GM19240 (cell line): ENCODE data around the gene GYG2.
"Not testable (repeated sequence)": the region's sequence is repeated elsewhere in the genome, so short reads cannot be mapped to it uniquely, and the experiment has no call there.

Source experiments
- DNase-seq: peaks from one replicate; pipeline ENCODE4 v3.0.0; 2011; ENCODE audit warnings: low spot score; ENCODE audit not compliant: insufficient read length

GYG2 gene

DNA sequence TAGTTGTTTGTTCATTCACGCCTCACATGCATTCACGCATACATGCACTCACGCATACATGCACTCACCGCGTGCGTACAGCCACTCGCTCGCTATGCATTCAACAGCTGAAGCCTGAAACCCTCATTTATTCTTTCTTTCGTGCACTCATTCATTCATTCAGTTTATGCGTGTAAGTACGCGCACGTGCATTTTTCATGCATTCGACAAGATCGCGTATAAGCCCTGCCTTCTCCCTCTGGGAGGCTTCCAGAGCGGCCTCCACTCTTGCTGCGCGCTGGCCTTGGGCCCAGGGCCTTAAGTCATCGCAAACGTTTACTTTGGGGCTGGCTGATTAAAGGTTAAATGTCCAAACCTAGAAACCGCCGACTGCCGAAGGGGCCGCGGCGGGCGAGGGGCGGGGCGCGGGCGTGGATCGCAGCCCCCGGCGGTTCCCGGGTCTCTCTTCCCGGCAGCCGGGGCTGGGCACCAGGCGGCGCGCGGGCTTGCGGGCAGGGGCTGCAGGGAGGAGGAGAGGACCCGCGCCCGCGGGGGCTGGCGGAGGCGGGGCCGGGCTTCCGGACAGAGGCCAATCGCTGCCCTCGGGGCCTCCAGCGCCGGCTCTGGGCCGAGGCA is at the start of gene GYG2:
GYG2 (plus strand) TSS at position 587 of the 615 bp plus-strand sequence. CDS start 1,259 bp downstream, outside the sequence.
- DNase-seq = no peak

GRCh38 chrX:2780472-2781225 is 48.1 kb upstream of the GYG2 start:
- not testable (repeated sequence) for DNase-seq

DNA sequence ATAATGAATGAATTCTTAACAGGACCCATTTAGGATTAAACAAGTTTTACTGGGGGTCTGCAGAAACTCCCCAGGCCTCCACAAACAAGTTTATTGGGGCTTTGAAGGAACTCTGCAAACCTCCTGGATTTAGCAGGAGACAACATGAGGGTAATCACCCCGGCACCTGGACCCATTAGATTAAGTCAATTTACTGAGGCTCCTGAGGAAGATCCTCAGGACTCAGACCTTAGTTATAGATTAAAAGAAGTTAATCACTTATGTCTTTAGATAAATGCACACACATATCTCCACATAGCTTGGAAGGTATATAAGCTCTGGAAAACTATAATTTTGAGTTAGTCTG is 47.5 kb upstream of the GYG2 start:
- no peak for DNase-seq

DNA sequence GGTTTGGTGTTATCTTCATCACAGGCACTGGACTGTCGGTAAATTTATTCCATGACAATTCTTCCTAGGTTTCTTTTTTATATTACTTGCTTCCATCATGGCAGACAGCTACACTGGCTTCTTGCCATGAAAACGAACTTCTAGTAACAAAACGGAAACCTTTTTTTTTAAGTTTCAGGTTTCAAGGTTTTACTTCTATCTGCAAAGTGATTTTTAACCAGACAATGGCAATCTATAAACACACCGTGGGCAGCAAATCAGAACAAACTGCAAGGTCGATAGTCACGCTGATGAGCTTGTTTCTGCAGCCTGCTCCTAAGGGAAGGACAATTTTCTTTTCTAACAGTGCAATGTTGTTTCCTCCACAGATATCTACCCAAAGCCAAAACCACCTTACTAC is 47.0 kb upstream of the GYG2 start:
- no peak for DNase-seq

- no peak for DNase-seq
These were observed 46.6 kb upstream of the GYG2 start for GRCh38 chrX:2782171-2782570.

GRCh38 chrX:2782778-2783177 is 46.0 kb upstream of the GYG2 start:
- DNase-seq = no peak

GRCh38 chrX:2784026-2784425 is 44.7 kb upstream of the GYG2 start:
- no peak for DNase-seq

- no peak for DNase-seq
These were observed 43.2 kb upstream of the GYG2 start for GRCh38 chrX:2785538-2785937.

- no peak for DNase-seq
These were observed 39.8 kb upstream of the GYG2 start for GRCh38 chrX:2788980-2789379.

DNA sequence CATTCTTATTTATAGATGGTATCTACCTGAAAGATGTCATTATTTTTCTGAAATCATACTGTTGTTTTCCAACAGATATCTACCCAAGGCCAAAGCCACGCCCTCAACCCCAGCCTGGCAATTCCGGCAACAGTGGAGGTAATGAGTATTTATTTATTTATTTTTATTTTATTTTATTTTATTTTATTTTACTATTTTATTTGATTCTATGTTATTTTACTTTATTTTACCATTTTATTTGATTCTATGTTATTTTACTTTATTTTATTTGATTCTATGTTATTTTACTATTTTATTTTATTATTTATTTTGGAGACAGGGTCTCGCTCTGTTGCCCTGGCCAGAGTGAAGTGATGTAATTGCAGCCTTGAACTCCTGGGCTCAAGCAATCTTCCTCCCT is 39.2 kb upstream of the GYG2 start:
- DNase-seq = no peak

DNA sequence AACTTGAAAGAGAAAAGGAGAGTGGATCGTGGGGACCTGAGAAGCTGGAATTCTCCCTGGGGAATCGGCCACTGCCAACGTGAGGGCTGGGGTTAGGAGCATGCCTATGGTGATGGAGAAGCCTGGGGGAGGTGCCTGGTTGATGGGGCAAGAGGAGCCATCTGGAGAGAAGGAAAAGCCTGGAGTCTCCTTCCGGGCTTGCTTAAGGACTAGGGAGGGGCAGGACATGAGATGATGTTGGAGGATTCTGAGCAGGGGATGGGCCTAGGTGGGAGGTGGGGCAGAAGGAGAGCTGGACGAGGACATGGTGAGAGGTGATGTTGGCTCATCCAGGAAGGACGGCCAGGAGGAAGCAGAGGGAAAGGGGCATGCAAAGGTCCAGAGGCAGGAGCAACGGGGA is 35.0 kb upstream of the GYG2 start:
- DNase-seq = no peak

GRCh38 chrX:2794336-2794735 is 34.4 kb upstream of the GYG2 start:
- DNase-seq = no peak

DNA sequence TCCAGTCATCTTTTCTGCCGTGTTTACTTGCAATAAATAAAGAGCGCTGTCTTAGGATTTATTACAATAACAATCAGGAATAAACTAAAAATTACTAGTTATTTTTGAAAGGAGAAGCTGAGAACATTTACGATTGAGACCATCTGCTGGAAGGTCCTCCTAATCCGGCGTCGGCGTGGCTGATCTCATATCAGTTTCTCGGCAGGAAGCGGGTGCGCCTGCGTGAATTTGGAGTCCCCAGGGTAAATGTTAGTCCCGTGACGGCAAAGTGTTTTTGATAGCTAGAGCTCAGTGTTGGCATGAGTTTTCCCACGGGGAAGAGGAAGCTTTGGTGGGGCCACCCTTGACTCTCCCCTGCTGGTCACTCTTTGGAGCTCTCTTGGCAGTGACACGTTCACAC is 31.9 kb upstream of the GYG2 start:
- DNase-seq = not testable (repeated sequence)

DNA sequence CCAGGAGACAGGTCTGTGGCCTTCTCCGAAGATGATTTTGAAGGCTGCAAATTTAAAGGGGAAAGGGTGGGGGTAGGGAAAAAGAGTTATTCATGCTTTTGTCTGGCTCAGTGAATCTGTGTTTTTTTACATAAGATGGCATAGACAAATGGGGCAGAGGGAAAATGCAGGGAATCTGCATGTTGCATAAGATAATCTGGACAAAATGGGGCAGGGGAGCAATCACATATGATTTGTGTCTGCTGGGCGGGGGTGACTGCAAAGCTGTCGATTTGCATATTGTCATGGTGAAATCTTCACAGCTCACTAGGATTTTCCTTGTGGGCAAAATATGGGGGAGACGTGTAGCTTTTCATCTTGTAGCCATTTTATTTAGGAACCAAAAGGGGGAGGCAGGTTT is 29.4 kb upstream of the GYG2 start:
- DNase-seq = no peak

- DNase-seq = not testable (repeated sequence)
These were observed 28.8 kb upstream of the GYG2 start for GRCh38 chrX:2799980-2800379.

GRCh38 chrX:2801223-2801622 is 27.5 kb upstream of the GYG2 start:
- no peak for DNase-seq

DNA sequence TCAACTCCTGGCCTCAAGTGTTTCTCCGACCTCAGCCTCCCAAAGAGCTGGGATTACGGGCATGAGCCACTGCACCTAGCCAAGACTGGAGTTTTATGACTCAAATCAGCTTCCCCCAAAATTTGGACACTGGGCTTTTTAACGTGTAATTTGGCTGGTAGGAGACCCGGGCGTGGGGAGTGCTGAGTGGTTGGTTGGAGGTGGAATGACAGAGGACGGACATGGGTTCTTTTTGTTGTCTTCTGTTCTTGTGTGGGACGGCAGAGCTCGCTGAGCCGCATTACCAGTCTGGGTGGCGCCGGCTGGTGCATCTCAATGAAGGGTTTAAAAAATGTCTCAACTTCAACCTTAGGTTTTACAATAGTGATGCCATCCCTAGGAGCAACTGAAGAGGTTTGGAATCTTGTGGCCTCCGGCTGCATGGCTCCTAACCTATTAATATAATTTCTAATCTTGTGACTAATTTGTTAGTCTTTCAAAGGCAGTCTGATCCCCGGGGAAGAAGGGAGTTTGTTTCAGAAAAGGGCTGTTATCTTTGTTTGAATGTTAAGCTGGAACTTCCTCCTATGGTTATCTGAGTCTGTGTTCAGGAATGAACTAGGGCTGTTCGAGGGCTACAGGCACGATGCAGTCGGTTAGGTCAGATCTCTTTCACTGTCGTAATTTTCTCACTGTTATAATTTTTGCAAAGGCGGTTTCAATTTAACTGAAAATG is 26.2 kb upstream of the GYG2 start:
- DNase-seq = not testable (repeated sequence)

GRCh38 chrX:2803486-2803885 is 25.2 kb upstream of the GYG2 start:
- DNase-seq = not testable (repeated sequence)

DNA sequence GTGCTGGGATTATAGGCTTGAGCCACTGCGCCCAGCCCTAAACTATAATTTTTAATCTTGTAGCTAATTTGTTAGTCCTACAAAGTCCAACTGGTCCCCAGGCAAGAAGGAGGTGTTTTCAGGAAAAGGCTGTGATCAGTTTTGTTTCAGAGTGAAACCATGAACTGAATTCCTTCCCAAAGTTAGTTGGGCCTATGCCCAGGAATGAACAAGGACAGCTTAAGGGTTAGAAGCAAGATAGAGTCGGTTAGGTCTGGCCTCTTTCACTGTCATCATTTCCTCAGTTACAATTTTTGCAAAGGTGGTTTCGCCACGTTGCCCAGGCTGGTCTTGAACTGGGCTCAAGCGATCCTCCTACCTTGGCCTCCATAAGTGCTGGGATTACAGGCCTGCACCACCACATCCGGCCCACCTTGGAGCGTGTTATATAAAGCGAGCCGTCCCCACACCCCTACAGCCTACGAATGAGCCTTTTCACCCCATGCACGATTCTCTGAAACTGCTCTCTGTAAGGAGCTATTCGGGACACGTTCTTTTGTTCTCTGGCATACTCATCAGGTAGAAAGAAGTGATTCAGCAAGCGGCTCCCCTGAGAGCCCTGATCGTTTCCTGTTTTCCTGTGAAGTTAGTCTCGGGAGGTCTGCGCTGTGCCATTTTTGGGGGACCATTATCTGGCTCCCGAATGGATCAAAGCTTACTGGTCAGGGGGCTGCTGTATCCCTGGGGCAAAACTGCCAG is 24.5 kb upstream of the GYG2 start:
- not testable (repeated sequence) for DNase-seq

- not testable (repeated sequence) for DNase-seq
These were observed 23.9 kb upstream of the GYG2 start for GRCh38 chrX:2804858-2805257.

GRCh38 chrX:2811271-2811670 is 17.5 kb upstream of the GYG2 start:
- no peak for DNase-seq
